HepG2 (cell line): ENCODE measurements around the gene ZNF385B. TPM values are rescaled to one million over a fixed set of nuclear protein-coding genes. Genes with fewer than 3 reads are reported as not detected.

ENCODE experiments used
- ATF7-NPFF ChIP-seq: sonication (generic); formaldehyde crosslinking; IDR thresholded peaks from 2 replicates; pipeline ENCODE4 v1.8.1; 2023; ENCODE audit warnings: mild to moderate bottlenecking, low read depth, missing genetic modification reagents, moderate library complexity
- EED ChIP-seq: sonication (generic); formaldehyde crosslinking; IDR thresholded peaks from 2 replicates; pipeline ENCODE4 v1.5.0; 2020; ENCODE audit warnings: mild to moderate bottlenecking, missing genetic modification reagents
- GATAD2A ChIP-seq: IDR thresholded peaks from 2 replicates; pipeline ENCODE4 v1.6.1; 2016
- HMGA1 ChIP-seq: sonication (generic); formaldehyde crosslinking; conservative IDR thresholded peaks from 2 replicates; pipeline ENCODE4 v1.4.0; 2020; ENCODE audit warnings: missing genetic modification reagents
- HNRNPUL1 ChIP-seq: fragments of 200-400 bp; formaldehyde crosslinking; IDR thresholded peaks from 2 replicates; pipeline ENCODE4 v1.6.1; 2017; ENCODE audit warnings: low read depth, mild to moderate bottlenecking, low read length, moderate library complexity
- KDM1A ChIP-seq: IDR thresholded peaks from 2 replicates; pipeline ENCODE4 v1.6.1; 2016; ENCODE audit warnings: missing compliant biosample characterization
- KDM5A ChIP-seq: fragments of 200-600 bp; sonication (generic); IDR thresholded peaks from 2 replicates; pipeline ENCODE4 v1.7.0; 2018; ENCODE audit warnings: antibody characterized with exemption, mild to moderate bottlenecking, low read length, borderline replicate concordance
- MZF1 ChIP-seq: sonication (generic); formaldehyde crosslinking; IDR thresholded peaks from 2 replicates; pipeline ENCODE4 v1.8.1; 2023; ENCODE audit warnings: mild to moderate bottlenecking, missing genetic modification reagents, borderline replicate concordance
- NCOA5 ChIP-seq: sonication (generic); formaldehyde crosslinking; IDR thresholded peaks from 2 replicates; pipeline ENCODE4 v1.4.0; 2020; ENCODE audit warnings: missing genetic modification reagents
- NFE2 ChIP-seq: sonication (generic); formaldehyde crosslinking; IDR thresholded peaks from 2 replicates; pipeline ENCODE4 v1.4.0; 2020; ENCODE audit warnings: missing genetic modification reagents
- NFE2L2 ChIP-seq: fragments of 150-350 bp; IDR thresholded peaks from 2 replicates; pipeline ENCODE4 v1.6.1; 2014; ENCODE audit warnings: low read length
- SATB2 ChIP-seq: sonication (generic); formaldehyde crosslinking; IDR thresholded peaks from 2 replicates; pipeline ENCODE4 v1.5.0; 2020; ENCODE audit warnings: missing genetic modification reagents
- SIX1 ChIP-seq: sonication (generic); formaldehyde crosslinking; IDR thresholded peaks from 2 replicates; pipeline ENCODE4 v1.4.0; 2020; ENCODE audit warnings: missing genetic modification reagents, borderline replicate concordance
- SRSF9 ChIP-seq: fragments of 200-400 bp; formaldehyde crosslinking; IDR thresholded peaks from 2 replicates; pipeline ENCODE4 v1.6.1; 2018; ENCODE audit warnings: borderline replicate concordance, mild to moderate bottlenecking, low read depth, low read length; ENCODE audit not compliant: insufficient read depth, poor library complexity, severe bottlenecking
- STAG1 ChIP-seq: sonication (generic); formaldehyde crosslinking; IDR thresholded peaks from 2 replicates; pipeline ENCODE4 v1.4.0; 2020; ENCODE audit warnings: missing genetic modification reagents
- TEAD2 ChIP-seq: sonication (generic); formaldehyde crosslinking; IDR thresholded peaks from 2 replicates; pipeline ENCODE4 v1.9.0; 2021; ENCODE audit warnings: missing genetic modification reagents
- ZFP41 ChIP-seq: sonication (generic); formaldehyde crosslinking; IDR thresholded peaks from 2 replicates; pipeline ENCODE4 v1.4.0; 2020; ENCODE audit warnings: mild to moderate bottlenecking, missing genetic modification reagents, borderline replicate concordance
- ZFX ChIP-seq: sonication (generic); formaldehyde crosslinking; IDR thresholded peaks from 2 replicates; pipeline ENCODE4 v1.4.0; 2020; ENCODE audit warnings: mild to moderate bottlenecking, low read depth, missing genetic modification reagents, moderate library complexity
- ZNF224 ChIP-seq: sonication (generic); formaldehyde crosslinking; IDR thresholded peaks from 2 replicates; pipeline ENCODE4 v1.5.0; 2020; ENCODE audit warnings: mild to moderate bottlenecking, missing genetic modification reagents
- ZNF414 ChIP-seq: sonication (generic); formaldehyde crosslinking; IDR thresholded peaks from 2 replicates; pipeline ENCODE4 v1.5.0; 2020; ENCODE audit warnings: missing genetic modification reagents
- ZNF431 ChIP-seq: sonication (generic); formaldehyde crosslinking; IDR thresholded peaks from 2 replicates; pipeline ENCODE4 v1.9.0; 2022; ENCODE audit warnings: missing genetic modification reagents, low read depth, mild to moderate bottlenecking, borderline replicate concordance
- ZNF598 ChIP-seq: sonication (generic); formaldehyde crosslinking; IDR thresholded peaks from 2 replicates; pipeline ENCODE4 v1.5.1; 2020; ENCODE audit warnings: mild to moderate bottlenecking, missing genetic modification reagents, borderline replicate concordance
- ZNF737 ChIP-seq: sonication (generic); formaldehyde crosslinking; IDR thresholded peaks from 2 replicates; pipeline ENCODE4 v1.5.0; 2020; ENCODE audit warnings: missing genetic modification reagents, mild to moderate bottlenecking, borderline replicate concordance
- ZNF777 ChIP-seq: sonication (generic); formaldehyde crosslinking; IDR thresholded peaks from 2 replicates; pipeline ENCODE4 v1.4.0; 2020; ENCODE audit warnings: missing genetic modification reagents
- ZNF792 ChIP-seq: IDR thresholded peaks from 2 replicates; pipeline ENCODE4 v1.6.1; 2016
- ZNF816 ChIP-seq: sonication (generic); formaldehyde crosslinking; IDR thresholded peaks from 2 replicates; pipeline ENCODE4 v1.8.0; 2022; ENCODE audit warnings: missing genetic modification reagents, mild to moderate bottlenecking, borderline replicate concordance
- ZNF891 ChIP-seq: sonication (generic); formaldehyde crosslinking; IDR thresholded peaks from 2 replicates; pipeline ENCODE4 v1.5.0; 2020; ENCODE audit warnings: mild to moderate bottlenecking, missing genetic modification reagents
- ZSCAN30 ChIP-seq: sonication (generic); formaldehyde crosslinking; IDR thresholded peaks from 2 replicates; pipeline ENCODE4 v1.5.0; 2020; ENCODE audit warnings: mild to moderate bottlenecking, missing genetic modification reagents
- polyA plus RNA-seq, 8 experiments: library from polyadenylated mRNA; depleted of rRNA in 3 of 8; stranded (reverse) in 7 of 8; unstranded in 1 of 8; fragments of >200 nt; fragmentation: Illumina TruSeq in 4 of 8; extraction: Trizol in 4 of 8; gene quantifications; 2 replicates each; pipeline versions ENCODE4 v1.2.1 to v1.2.3, GENCODE V29; 2011 to 2016; ENCODE audit warnings: low read depth in 4 of 8, missing spikeins in 1 of 8, mixed read lengths in 1 of 8; ENCODE audit not compliant: insufficient read depth in 1 of 8
- total RNA-seq, 5 experiments: library from RNA; depleted of rRNA; stranded (reverse); fragments of >200 nt; fragmentation: Illumina TruSeq; extraction: Trizol; gene quantifications; 2 replicates each; pipeline ENCODE4 v1.2.3, GENCODE V29; 2016; ENCODE audit warnings: low read depth in 1 of 5
- TF ChIP-seq, protein P1 (sequence below): IDR thresholded peaks from 2 replicates; pipeline ENCODE4 v1.6.1; 2016; ENCODE audit warnings: missing compliant biosample characterization, missing genetic modification reagents, borderline replicate concordance
- TF ChIP-seq, protein P2 (sequence below): sonication (generic); formaldehyde crosslinking; IDR thresholded peaks from 2 replicates; pipeline ENCODE4 v1.8.1; 2022; ENCODE audit warnings: low read depth, mild to moderate bottlenecking, missing genetic modification reagents

ZNF385B gene
- total and polyA plus RNA-seq, 2 of the 13 experiments (the other 11 are each of a cell fraction or from before 2014, with no cell fraction given), result 3.3 to 6.7 TPM

- TF ChIP-seq, protein P1, sequence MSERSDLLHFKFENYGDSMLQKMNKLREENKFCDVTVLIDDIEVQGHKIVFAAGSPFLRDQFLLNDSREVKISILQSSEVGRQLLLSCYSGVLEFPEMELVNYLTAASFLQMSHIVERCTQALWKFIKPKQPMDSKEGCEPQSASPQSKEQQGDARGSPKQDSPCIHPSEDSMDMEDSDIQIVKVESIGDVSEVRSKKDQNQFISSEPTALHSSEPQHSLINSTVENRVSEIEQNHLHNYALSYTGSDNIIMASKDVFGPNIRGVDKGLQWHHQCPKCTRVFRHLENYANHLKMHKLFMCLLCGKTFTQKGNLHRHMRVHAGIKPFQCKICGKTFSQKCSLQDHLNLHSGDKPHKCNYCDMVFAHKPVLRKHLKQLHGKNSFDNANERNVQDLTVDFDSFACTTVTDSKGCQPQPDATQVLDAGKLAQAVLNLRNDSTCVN (CRISPR knock-in tag), result no peak
- TF ChIP-seq KDM1A, result no peak
- TF ChIP-seq ZSCAN30 (CRISPR knock-in tag), result no peak
- TF ChIP-seq TEAD2 (CRISPR knock-in tag), result no peak
- TF ChIP-seq ZFX, result no peak
- no peak for TF ChIP-seq EED (CRISPR knock-in tag)
- TF ChIP-seq, protein P2, sequence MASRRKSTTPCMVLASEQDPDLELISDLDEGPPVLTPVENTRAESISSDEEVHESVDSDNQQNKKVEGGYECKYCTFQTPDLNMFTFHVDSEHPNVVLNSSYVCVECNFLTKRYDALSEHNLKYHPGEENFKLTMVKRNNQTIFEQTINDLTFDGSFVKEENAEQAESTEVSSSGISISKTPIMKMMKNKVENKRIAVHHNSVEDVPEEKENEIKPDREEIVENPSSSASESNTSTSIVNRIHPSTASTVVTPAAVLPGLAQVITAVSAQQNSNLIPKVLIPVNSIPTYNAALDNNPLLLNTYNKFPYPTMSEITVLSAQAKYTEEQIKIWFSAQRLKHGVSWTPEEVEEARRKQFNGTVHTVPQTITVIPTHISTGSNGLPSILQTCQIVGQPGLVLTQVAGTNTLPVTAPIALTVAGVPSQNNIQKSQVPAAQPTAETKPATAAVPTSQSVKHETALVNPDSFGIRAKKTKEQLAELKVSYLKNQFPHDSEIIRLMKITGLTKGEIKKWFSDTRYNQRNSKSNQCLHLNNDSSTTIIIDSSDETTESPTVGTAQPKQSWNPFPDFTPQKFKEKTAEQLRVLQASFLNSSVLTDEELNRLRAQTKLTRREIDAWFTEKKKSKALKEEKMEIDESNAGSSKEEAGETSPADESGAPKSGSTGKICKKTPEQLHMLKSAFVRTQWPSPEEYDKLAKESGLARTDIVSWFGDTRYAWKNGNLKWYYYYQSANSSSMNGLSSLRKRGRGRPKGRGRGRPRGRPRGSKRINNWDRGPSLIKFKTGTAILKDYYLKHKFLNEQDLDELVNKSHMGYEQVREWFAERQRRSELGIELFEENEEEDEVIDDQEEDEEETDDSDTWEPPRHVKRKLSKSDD, result no peak
- no peak for TF ChIP-seq ZNF431 (CRISPR knock-in tag)
- no peak for TF ChIP-seq KDM5A
- 0 out of 2 replicates have a peak, but pooled peaks have one; percentile 36 for TF ChIP-seq SIX1 (CRISPR knock-in tag)
- TF ChIP-seq NFE2L2, result no peak
- no peak for TF ChIP-seq ATF7-NPFF
- TF ChIP-seq SRSF9, result no peak
- no peak for TF ChIP-seq ZFP41 (CRISPR knock-in tag)
- TF ChIP-seq ZNF224 (CRISPR knock-in tag), result no peak
- no peak for TF ChIP-seq ZNF777 (CRISPR knock-in tag)
- TF ChIP-seq SATB2 (CRISPR knock-in tag), result no peak
- TF ChIP-seq ZNF737 (CRISPR knock-in tag), result no peak
- no peak for TF ChIP-seq NCOA5 (CRISPR knock-in tag)
- TF ChIP-seq HMGA1 (CRISPR knock-in tag), result no peak
- TF ChIP-seq GATAD2A, result peak; percentile 80
- no peak for TF ChIP-seq ZNF891 (CRISPR knock-in tag)
- no peak for TF ChIP-seq ZNF792 (CRISPR knock-in tag)
- 0 out of 2 replicates have a peak, but pooled peaks have one; percentile 7 for TF ChIP-seq STAG1 (CRISPR knock-in tag)
- no peak for TF ChIP-seq MZF1
- TF ChIP-seq ZNF414, result no peak
- TF ChIP-seq ZNF598 (CRISPR knock-in tag), result no peak
- TF ChIP-seq NFE2, result no peak
- TF ChIP-seq HNRNPUL1, result no peak
- TF ChIP-seq ZNF816 (CRISPR knock-in tag), result no peak
These were observed 301.1 kb downstream of the ZNF385B start (continued) for GRCh38 chr2:179560257-179560735.
